ENCODE measurements around the gene IGF2. TPM values are rescaled to one million over a fixed set of nuclear protein-coding genes. Genes with fewer than 3 reads are reported as not detected.

Gene IGF2
- total RNA-seq, 4 donors from 2014 or later, result 8.2 to 19.8 (median 12.2) TPM

DNA sequence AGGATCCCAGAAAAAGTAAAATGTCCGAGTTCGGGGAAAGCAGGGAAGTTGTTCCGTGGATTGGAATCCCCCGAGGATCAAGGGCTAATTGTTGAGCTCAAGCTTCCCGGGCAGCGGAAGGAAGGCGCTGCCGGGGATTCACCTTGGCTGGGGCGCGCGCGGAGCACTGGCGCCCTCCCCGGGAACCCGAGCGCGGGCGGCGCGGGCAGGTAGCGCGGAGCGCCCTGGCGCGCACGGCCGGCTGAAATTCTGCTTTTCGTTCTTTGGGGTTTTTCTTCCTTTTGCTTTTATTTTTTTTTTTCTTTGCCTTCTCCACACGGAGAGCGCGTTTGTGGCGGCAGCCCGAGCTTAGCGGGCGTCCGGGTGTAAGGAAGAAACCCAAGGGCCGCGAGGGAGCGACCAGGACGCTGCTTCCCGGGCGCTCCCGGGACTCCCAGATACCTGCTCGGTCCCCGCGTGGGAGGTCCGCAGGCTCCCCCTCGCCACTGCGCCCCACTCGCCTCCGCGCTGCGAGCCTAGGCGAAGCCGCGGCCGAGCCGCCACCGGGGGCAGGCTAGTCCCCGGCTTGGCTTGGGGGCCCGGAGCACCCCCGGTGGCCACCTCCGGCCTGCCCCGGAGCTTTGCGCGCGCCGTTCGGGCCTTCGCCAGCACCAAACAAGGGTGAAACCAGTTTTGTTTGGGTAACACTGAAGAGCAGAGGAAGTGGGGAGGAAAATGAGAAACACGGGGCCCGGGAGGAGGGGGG is 4.8 kb upstream of the IGF2 start:
- intact Hi-C loops (cut with DNase I; ENCODE audit: low total_unique reads), result no loop called here
- in situ Hi-C loops (cut with MboI; ENCODE audit: low pct_ligation_motif_present in 1 of 4, low pct_unique_long_range_greater_than_20kb in 1 of 4, low sequenced_read_pairs in 3 of 4), result no loop called here
- H3K4me3 ChIP-seq, result no peak overlapping the region
- H3K36me3 ChIP-seq, result no peaks in the 10 kb centered on the region
- H3K27ac ChIP-seq, result no peak overlapping the region
- peaks cover 99% of the 10 kb centered on the region for H3K27me3 ChIP-seq
- WGBS, 2 donors (ENCODE audit: low coverage in 1 of 2), result 0 to 2% methylated on average over 6 to 64 of the region's 72 CpGs
- H3K4me1 ChIP-seq, result peaks cover 0 to 19% (median 10%) of the 10 kb centered on the region in 4 donors
- TF ChIP-seq CTCF (IDR thresholded peaks at IDR 0.05) (no peak), EP300 (IDR thresholded peaks at IDR 0.05; ENCODE audit: low read depth) (no peak), POLR2A (IDR thresholded peaks at IDR 0.05) (no peak), POLR2AphosphoS5 (IDR thresholded peaks at IDR 0.05) (no peak)
- H3K9me3 ChIP-seq, result no peaks in the 10 kb centered on the region
- DNase-seq, result no peak

- WGBS, 2 donors (ENCODE audit: low coverage in 1 of 2), result 10 to 11% methylated on average over 6 to 12 of the region's 12 CpGs
- H3K27me3 ChIP-seq, result peaks cover 99% of the 10 kb centered on the region
- no peak overlapping the region for H3K27ac ChIP-seq
- peaks cover 0 to 24% (median 12%) of the 10 kb centered on the region in 4 donors for H3K4me1 ChIP-seq
- H3K4me3 ChIP-seq, result no peak overlapping the region
- no peak for DNase-seq
- intact Hi-C loops (cut with DNase I; ENCODE audit: low total_unique reads), result no loop called here
- no peak for TF ChIP-seq POLR2AphosphoS5 (IDR thresholded peaks at IDR 0.05)
- TF ChIP-seq CTCF (IDR thresholded peaks at IDR 0.05), result no peak
- no peak for TF ChIP-seq EP300 (IDR thresholded peaks at IDR 0.05; ENCODE audit: low read depth)
- no peak for TF ChIP-seq POLR2A (IDR thresholded peaks at IDR 0.05)
- no peaks in the 10 kb centered on the region for H3K9me3 ChIP-seq
- in situ Hi-C loops (cut with MboI; ENCODE audit: low pct_ligation_motif_present in 1 of 4, low pct_unique_long_range_greater_than_20kb in 1 of 4, low sequenced_read_pairs in 3 of 4), result no loop called here
- H3K36me3 ChIP-seq, result no peaks in the 10 kb centered on the region
These were observed 4.2 kb upstream of the IGF2 start for GRCh38 chr11:2143477-2143798.

- Histone ChIP-seq H3K4me3 (no peak overlapping the region), H3K27me3 (peaks cover 99% of the 10 kb centered on the region), H3K36me3 (no peaks in the 10 kb centered on the region), H3K27ac (no peak overlapping the region), H3K4me1 (peaks cover 0 to 29% (median 13%) of the 10 kb centered on the region in 4 donors), H3K9me3 (no peaks in the 10 kb centered on the region)
- no peak for TF ChIP-seq EP300 (IDR thresholded peaks at IDR 0.05; ENCODE audit: low read depth)
- TF ChIP-seq POLR2AphosphoS5 (IDR thresholded peaks at IDR 0.05), result no peak
- no peak for TF ChIP-seq POLR2A (IDR thresholded peaks at IDR 0.05)
- no peak for TF ChIP-seq CTCF (IDR thresholded peaks at IDR 0.05)
- intact Hi-C loops (cut with DNase I; ENCODE audit: low total_unique reads) (no loop called here), in situ Hi-C loops (cut with MboI; ENCODE audit: low pct_ligation_motif_present in 1 of 4, low pct_unique_long_range_greater_than_20kb in 1 of 4, low sequenced_read_pairs in 3 of 4) (no loop called here)
- 6% methylated on average over 6 of the region's 6 CpGs; no CpG with 5 or more reads in 1 of the 2 donors for WGBS, 2 donors (ENCODE audit: low coverage in 1 of 2)
- no peak for DNase-seq
These were observed 3.6 kb upstream of the IGF2 start for GRCh38 chr11:2142762-2143202.

GRCh38 chr11:2142300-2142759 is 3.1 kb upstream of the IGF2 start:
- Histone ChIP-seq H3K27me3 (peaks cover 99% of the 10 kb centered on the region), H3K36me3 (no peaks in the 10 kb centered on the region), H3K4me3 (no peak overlapping the region), H3K27ac (no peak overlapping the region), H3K4me1 (peaks cover 0 to 33% (median 15%) of the 10 kb centered on the region in 4 donors), H3K9me3 (no peaks in the 10 kb centered on the region)
- TF ChIP-seq POLR2AphosphoS5 (IDR thresholded peaks at IDR 0.05), result no peak
- no peak for TF ChIP-seq POLR2A (IDR thresholded peaks at IDR 0.05)
- TF ChIP-seq EP300 (IDR thresholded peaks at IDR 0.05; ENCODE audit: low read depth), result no peak
- no peak for TF ChIP-seq CTCF (IDR thresholded peaks at IDR 0.05)
- intact Hi-C loops (cut with DNase I; ENCODE audit: low total_unique reads) (no loop called here), in situ Hi-C loops (cut with MboI; ENCODE audit: low pct_ligation_motif_present in 1 of 4, low pct_unique_long_range_greater_than_20kb in 1 of 4, low sequenced_read_pairs in 3 of 4) (no loop called here)
- no peak for DNase-seq
- 14 to 22% methylated on average over 3 to 5 of the region's 5 CpGs for WGBS, 2 donors (ENCODE audit: low coverage in 1 of 2)
